GM19324 (cell line): ENCODE results near the gene RPL13A.

Source experiments
- ATAC-seq: cut with Tn5 transposase; IDR thresholded peaks from one replicate; pipeline ENCODE4 v1.9.1; 2021; ENCODE audit warnings: mild to moderate bottlenecking, moderate library complexity; ENCODE audit not compliant: unreplicated experiment, low FRiP score

Gene RPL13A

GRCh38 chr19:49479975-49480628 lies 7.3 kb upstream of the RPL13A start:
- ATAC-seq, result no peak

GRCh38 chr19:49481020-49481683 lies 6.3 kb upstream of the RPL13A start:
- ATAC-seq, result no peak

GRCh38 chr19:49486232-49486631 lies 1.2 kb upstream of the RPL13A start:
- no peak for ATAC-seq

- ATAC-seq, result no peak
Observed at GRCh38 chr19:49486710-49487276, 615 bp upstream of the RPL13A start.

GRCh38 chr19:49488046-49488862 lies 846 bp downstream of the RPL13A start:
- ATAC-seq, result no peak

GRCh38 chr19:49488863-49489537 lies 1.6 kb downstream of the RPL13A start:
- ATAC-seq, result no peak

- no peak for ATAC-seq
Observed at GRCh38 chr19:49489601-49490167, 2.3 kb downstream of the RPL13A start.

- no peak for ATAC-seq
Observed at GRCh38 chr19:49490287-49491029, 3.0 kb downstream of the RPL13A start.

GRCh38 chr19:49491030-49491803 lies 3.8 kb downstream of the RPL13A start:
- ATAC-seq, result no peak

GRCh38 chr19:49491804-49492572 lies 4.6 kb downstream of the RPL13A start:
- ATAC-seq, result no peak

GRCh38 chr19:49492573-49493405 lies 5.4 kb downstream of the RPL13A start:
- no peak for ATAC-seq

GRCh38 chr19:49496574-49497008 lies 9.2 kb downstream of the RPL13A start:
- no peak for ATAC-seq

GRCh38 chr19:49497047-49497788 lies 9.8 kb downstream of the RPL13A start:
- ATAC-seq, result no peak

GRCh38 chr19:49497789-49498103 lies 10.3 kb downstream of the RPL13A start:
- no peak for ATAC-seq

GRCh38 chr19:49498475-49498874 lies 11.1 kb downstream of the RPL13A start:
- no peak for ATAC-seq

GRCh38 chr19:49499030-49499670 lies 11.7 kb downstream of the RPL13A start:
- no peak for ATAC-seq
